Measurements from ENCODE around the gene ANKRD33.
A peak's percentile ranks its signal among the peaks of the same experiment; 100 is the strongest.

Gene ANKRD33

GRCh38 chr12:51922146-51922545, 34.2 kb downstream of the ANKRD33 start:
- no peak for TF ChIP-seq CTCF (IDR thresholded peaks at IDR 0.05; ENCODE audit: borderline replicate concordance, insufficient read depth, low read depth, low read length)
- no peak overlapping the region for H3K4me3 ChIP-seq (ENCODE audit: low read depth, low read length)

GRCh38 chr12:51922762-51923505, 35.0 kb downstream of the ANKRD33 start:
- H3K4me3 ChIP-seq (ENCODE audit: low read depth, low read length): no peak overlapping the region
- no peak for TF ChIP-seq CTCF (IDR thresholded peaks at IDR 0.05; ENCODE audit: borderline replicate concordance, insufficient read depth, low read depth, low read length)

GRCh38 chr12:51923506-51924365, 35.8 kb downstream of the ANKRD33 start:
- peak; percentile 90 for TF ChIP-seq CTCF (IDR thresholded peaks at IDR 0.05; ENCODE audit: borderline replicate concordance, insufficient read depth, low read depth, low read length)
- no peak overlapping the region for H3K4me3 ChIP-seq (ENCODE audit: low read depth, low read length)

- no peak overlapping the region for H3K4me3 ChIP-seq (ENCODE audit: low read depth, low read length)
- no peak for TF ChIP-seq CTCF (IDR thresholded peaks at IDR 0.05; ENCODE audit: borderline replicate concordance, insufficient read depth, low read depth, low read length)
These were observed 36.8 kb downstream of the ANKRD33 start for GRCh38 chr12:51924551-51925319.

GRCh38 chr12:51925346-51926063, 37.6 kb downstream of the ANKRD33 start:
- no peak for TF ChIP-seq CTCF (IDR thresholded peaks at IDR 0.05; ENCODE audit: borderline replicate concordance, insufficient read depth, low read depth, low read length)

GRCh38 chr12:51926064-51926632, 38.2 kb downstream of the ANKRD33 start:
- no peak overlapping the region for H3K4me3 ChIP-seq (ENCODE audit: low read depth, low read length)
- TF ChIP-seq CTCF (IDR thresholded peaks at IDR 0.05; ENCODE audit: borderline replicate concordance, insufficient read depth, low read depth, low read length): no peak

More at GRCh38 chr12:51925346-51926063, 37.6 kb downstream of the ANKRD33 start:
- H3K4me3 ChIP-seq (ENCODE audit: low read depth, low read length): no peak overlapping the region

Data from GM12875 (cell line).